Ascending aorta (tissue), 2 donors: ENCODE data around the gene GPR78. TPM values are rescaled to one million over a fixed set of nuclear protein-coding genes. Genes with fewer than 3 reads are reported as not detected.

Experiments used
- DNase-seq, 2 donors: peaks; one replicate each; pipeline ENCODE4 v3.0.0-alpha.2; 2019; ENCODE audit warnings: low spot score in 2 of 2
- H3K27ac ChIP-seq, 2 donors: fragments of 200-600 bp; sonication (generic); one replicate each; pipeline ENCODE4 v1.5.1; 2016 to 2017; ENCODE audit warnings: mild to moderate bottlenecking in 1 of 2
- H3K27me3 ChIP-seq: fragments of 200-600 bp; sonication (generic); one replicate; pipeline ENCODE4 v1.5.1; 2017
- H3K36me3 ChIP-seq, 2 donors: fragments of 200-600 bp; sonication (generic); one replicate each; pipeline ENCODE4 v1.5.1; 2016
- H3K4me1 ChIP-seq, 2 donors: fragments of 200-600 bp; sonication (generic); one replicate each; pipeline ENCODE4 v1.5.1; 2016 to 2017; ENCODE audit warnings: mild to moderate bottlenecking in 1 of 2
- H3K4me3 ChIP-seq, 2 donors: fragments of 200-600 bp; sonication (generic); one replicate each; pipeline ENCODE4 v1.5.1; 2016 to 2017; ENCODE audit warnings: mild to moderate bottlenecking in 1 of 2
- H3K9me3 ChIP-seq, 2 donors: fragments of 200-600 bp; sonication (generic); one replicate each; pipeline ENCODE4 v1.5.1; 2016
- CTCF ChIP-seq, 3 experiments: fragments of 200-600 bp in 2 of 3; fragments of 450-650 bp in 1 of 3; sonication (generic) in 2 of 3; IDR thresholded peaks; one replicate each; pipeline ENCODE4 v1.5.1; 2016 to 2019; ENCODE audit warnings: antibody characterized with exemption in 3 of 3, mild to moderate bottlenecking in 1 of 3, moderate library complexity in 1 of 3
- intact Hi-C: fragments of 100-400 bp; cut with DNase I; formaldehyde crosslinking; loops from one replicate; pipeline ENCODE4 v1.15.1; 2023
- total RNA-seq: library from RNA; depleted of rRNA; stranded (reverse); fragments of >200 nt; gene quantifications from one replicate; pipeline ENCODE4 v1.1.0, GENCODE V29; 2016

Gene GPR78
- total RNA-seq, 1 donor from 2014 or later = not detected

GRCh38 chr4:8555716-8556115, 24.5 kb upstream of the GPR78 start:
- Histone ChIP-seq H3K27ac (no peak overlapping the region), H3K27me3 (no peaks in the 10 kb centered on the region), H3K9me3 (no peaks in the 10 kb centered on the region), H3K4me3 (no peak overlapping the region), H3K4me1 (no peaks in the 10 kb centered on the region), H3K36me3 (no peaks in the 10 kb centered on the region)
- no peak for DNase-seq
- no peak for TF ChIP-seq CTCF (IDR thresholded peaks at IDR 0.05)
- intact Hi-C loops = no loop called here

- Histone ChIP-seq H3K4me3 (no peak overlapping the region), H3K36me3 (no peaks in the 10 kb centered on the region), H3K27me3 (no peaks in the 10 kb centered on the region), H3K4me1 (no peaks in the 10 kb centered on the region), H3K9me3 (no peaks in the 10 kb centered on the region), H3K27ac (no peak overlapping the region)
- intact Hi-C loops = no loop called here
- DNase-seq = no peak
- no peak for TF ChIP-seq CTCF (IDR thresholded peaks at IDR 0.05)
Observed at GRCh38 chr4:8556341-8557150, 23.6 kb upstream of the GPR78 start.

- Histone ChIP-seq H3K36me3 (no peaks in the 10 kb centered on the region), H3K27me3 (no peaks in the 10 kb centered on the region), H3K4me1 (no peaks in the 10 kb centered on the region), H3K9me3 (no peaks in the 10 kb centered on the region), H3K27ac (no peak overlapping the region), H3K4me3 (no peak overlapping the region)
- TF ChIP-seq CTCF (IDR thresholded peaks at IDR 0.05) = no peak
- no peak for DNase-seq
- intact Hi-C loops = no loop called here
Observed at GRCh38 chr4:8557151-8558076, 22.8 kb upstream of the GPR78 start.

GRCh38 chr4:8558080-8558960, 21.9 kb upstream of the GPR78 start:
- no peak for TF ChIP-seq CTCF (IDR thresholded peaks at IDR 0.05)
- Histone ChIP-seq H3K36me3 (no peaks in the 10 kb centered on the region), H3K27me3 (no peaks in the 10 kb centered on the region), H3K27ac (no peak overlapping the region), H3K4me3 (no peak overlapping the region), H3K9me3 (no peaks in the 10 kb centered on the region), H3K4me1 (no peaks in the 10 kb centered on the region)
- no peak for DNase-seq
- intact Hi-C loops = no loop called here

GRCh38 chr4:8559011-8559410, 21.2 kb upstream of the GPR78 start:
- no peak for TF ChIP-seq CTCF (IDR thresholded peaks at IDR 0.05)
- Histone ChIP-seq H3K36me3 (no peaks in the 10 kb centered on the region), H3K9me3 (no peaks in the 10 kb centered on the region), H3K27me3 (no peaks in the 10 kb centered on the region), H3K4me3 (no peak overlapping the region), H3K4me1 (no peaks in the 10 kb centered on the region), H3K27ac (no peak overlapping the region)
- DNase-seq = no peak
- intact Hi-C loops = no loop called here
